Neural crest cell (in vitro differentiated cells): ENCODE data around the gene SIRPG. TPM values are rescaled to one million over a fixed set of nuclear protein-coding genes. Genes with fewer than 3 reads are reported as not detected.

Experiments used
- DNase-seq: peaks from one replicate; pipeline ENCODE4 v3.0.0; 2021; ENCODE audit warnings: low read depth, mixed read lengths, low spot score
- H3K27ac Mint-ChIP-seq: one replicate; pipeline ENCODE4 v1.8.0; 2021; ENCODE audit warnings: mild to moderate bottlenecking, mixed read lengths; ENCODE audit not compliant: unreplicated experiment
- H3K27me3 Mint-ChIP-seq: 2 replicates; pipeline ENCODE4 v1.8.0; 2021; ENCODE audit warnings: low read depth, mild to moderate bottlenecking, mixed read lengths
- H3K36me3 Mint-ChIP-seq: 2 replicates; pipeline ENCODE4 v1.8.0; 2021; ENCODE audit warnings: low read depth, mild to moderate bottlenecking, mixed read lengths
- H3K4me1 Mint-ChIP-seq: 2 replicates; pipeline ENCODE4 v1.8.0; 2021; ENCODE audit warnings: mixed read lengths
- H3K4me3 Mint-ChIP-seq: one replicate; pipeline ENCODE4 v1.8.0; 2021; ENCODE audit warnings: mild to moderate bottlenecking, mixed read lengths
- H3K9me3 Mint-ChIP-seq: 2 replicates; pipeline ENCODE4 v1.8.0; 2021; ENCODE audit warnings: mixed read lengths
- total RNA-seq: library from RNA; stranded (reverse); gene quantifications from 2 replicates; pipeline ENCODE4 v1.2.1, GENCODE V29; 2021
- TF ChIP-seq, protein P1 (sequence below): fragments of 200-600 bp; sonication (generic); conservative IDR thresholded peaks from 2 replicates; pipeline ENCODE4 v1.5.0; 2021; ENCODE audit warnings: antibody characterized with exemption, mild to moderate bottlenecking

Gene SIRPG
- total RNA-seq, 1 donor from 2014 or later = not detected

DNA sequence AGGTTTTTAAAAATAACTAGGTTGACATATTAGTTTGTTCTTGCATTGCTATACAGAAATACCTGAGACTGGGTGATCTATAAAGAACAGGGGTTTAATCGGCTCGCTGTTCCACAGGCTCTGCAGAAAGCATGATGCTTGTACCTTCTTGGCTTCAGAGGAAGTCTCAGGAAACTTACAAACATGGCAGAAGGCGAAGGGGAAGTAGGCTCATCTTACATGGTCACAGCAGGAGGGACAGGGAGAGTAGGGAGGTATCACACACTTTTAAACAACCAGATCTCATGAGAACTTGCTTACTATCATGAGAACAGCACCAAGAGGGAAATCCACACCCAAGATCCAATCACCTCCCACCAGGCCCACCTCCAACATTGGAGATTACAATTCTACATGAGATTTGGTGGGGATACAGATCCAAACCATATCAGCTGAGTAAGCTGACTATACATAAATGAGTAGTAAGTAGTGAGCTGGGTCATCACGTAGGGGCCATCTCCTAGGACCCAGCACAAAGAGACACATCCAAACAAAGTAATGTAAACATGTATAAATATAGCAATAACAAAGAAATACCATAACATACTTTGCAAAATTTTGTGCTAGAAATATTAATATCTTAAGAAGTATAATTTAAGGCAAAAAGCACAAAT lies 31.4 kb upstream of the SIRPG start:
- H3K4me3 Mint-ChIP-seq = no peak overlapping the region
- H3K27ac Mint-ChIP-seq = no peak overlapping the region
- no peak for DNase-seq
- TF ChIP-seq, protein P1, sequence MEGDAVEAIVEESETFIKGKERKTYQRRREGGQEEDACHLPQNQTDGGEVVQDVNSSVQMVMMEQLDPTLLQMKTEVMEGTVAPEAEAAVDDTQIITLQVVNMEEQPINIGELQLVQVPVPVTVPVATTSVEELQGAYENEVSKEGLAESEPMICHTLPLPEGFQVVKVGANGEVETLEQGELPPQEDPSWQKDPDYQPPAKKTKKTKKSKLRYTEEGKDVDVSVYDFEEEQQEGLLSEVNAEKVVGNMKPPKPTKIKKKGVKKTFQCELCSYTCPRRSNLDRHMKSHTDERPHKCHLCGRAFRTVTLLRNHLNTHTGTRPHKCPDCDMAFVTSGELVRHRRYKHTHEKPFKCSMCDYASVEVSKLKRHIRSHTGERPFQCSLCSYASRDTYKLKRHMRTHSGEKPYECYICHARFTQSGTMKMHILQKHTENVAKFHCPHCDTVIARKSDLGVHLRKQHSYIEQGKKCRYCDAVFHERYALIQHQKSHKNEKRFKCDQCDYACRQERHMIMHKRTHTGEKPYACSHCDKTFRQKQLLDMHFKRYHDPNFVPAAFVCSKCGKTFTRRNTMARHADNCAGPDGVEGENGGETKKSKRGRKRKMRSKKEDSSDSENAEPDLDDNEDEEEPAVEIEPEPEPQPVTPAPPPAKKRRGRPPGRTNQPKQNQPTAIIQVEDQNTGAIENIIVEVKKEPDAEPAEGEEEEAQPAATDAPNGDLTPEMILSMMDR = no peak
- no peaks in the 10 kb centered on the region for H3K9me3 Mint-ChIP-seq
- no peaks in the 10 kb centered on the region for H3K36me3 Mint-ChIP-seq
- no peaks in the 10 kb centered on the region for H3K4me1 Mint-ChIP-seq
- peaks cover 75% of the 10 kb centered on the region for H3K27me3 Mint-ChIP-seq

DNA sequence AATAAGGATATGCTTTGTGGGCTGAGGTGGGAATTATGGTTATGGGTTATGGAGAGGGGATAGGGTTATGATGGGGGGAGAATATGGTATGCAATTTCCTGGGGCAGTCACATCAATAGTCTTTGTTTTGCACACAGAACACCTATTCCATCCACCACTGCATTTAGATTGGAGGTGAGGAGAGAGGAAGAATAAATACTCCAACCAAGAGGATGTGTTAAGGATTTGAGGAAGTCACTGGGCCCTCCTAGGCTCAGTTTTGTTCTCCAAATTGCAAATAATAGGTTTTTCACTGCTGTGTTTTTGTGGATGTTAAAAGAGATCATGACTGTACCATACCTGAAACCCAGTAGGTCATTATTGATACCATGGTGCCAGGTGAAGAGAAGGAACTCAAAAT lies 29.5 kb upstream of the SIRPG start:
- TF ChIP-seq, protein P1 = no peak
- Mint-ChIP-seq H3K36me3 (no peaks in the 10 kb centered on the region), H3K4me3 (no peak overlapping the region), H3K27ac (no peak overlapping the region), H3K9me3 (peaks cover 3% of the 10 kb centered on the region), H3K27me3 (peaks cover 75% of the 10 kb centered on the region), H3K4me1 (no peaks in the 10 kb centered on the region)
- no peak for DNase-seq

DNA sequence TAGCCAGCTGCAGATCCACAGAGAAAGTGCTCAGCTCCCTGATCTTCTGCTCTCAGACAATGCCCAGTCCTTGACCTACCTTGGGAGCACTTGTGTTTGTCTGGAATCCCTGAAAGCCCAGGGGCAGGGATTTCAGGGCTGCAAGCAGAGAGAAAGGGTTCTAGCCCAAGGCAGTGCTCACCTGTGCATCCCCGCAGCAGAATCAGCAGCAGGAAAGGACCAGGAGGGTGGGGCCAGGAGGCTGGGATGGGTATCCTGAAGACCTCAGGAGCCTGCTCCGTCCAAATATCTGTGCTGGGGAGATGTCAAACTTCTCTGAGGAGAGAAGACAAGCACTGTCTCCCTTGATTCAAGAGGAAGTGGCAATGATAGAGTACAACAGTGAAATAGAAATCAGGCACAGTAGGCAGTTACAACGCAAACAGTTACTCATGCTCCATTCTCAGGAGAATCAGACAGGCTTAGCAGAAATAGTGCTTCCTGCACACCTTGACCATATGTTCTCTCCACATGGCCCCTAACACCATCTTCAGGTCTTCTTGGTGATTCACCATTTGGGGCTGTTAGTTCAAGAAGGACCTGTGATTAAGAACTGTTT lies 28.7 kb upstream of the SIRPG start:
- Mint-ChIP-seq H3K27ac (no peak overlapping the region), H3K4me1 (no peaks in the 10 kb centered on the region), H3K27me3 (peaks cover 67% of the 10 kb centered on the region), H3K9me3 (peaks cover 6% of the 10 kb centered on the region), H3K4me3 (no peak overlapping the region), H3K36me3 (no peaks in the 10 kb centered on the region)
- DNase-seq = no peak
- TF ChIP-seq, protein P1 = no peak

DNA sequence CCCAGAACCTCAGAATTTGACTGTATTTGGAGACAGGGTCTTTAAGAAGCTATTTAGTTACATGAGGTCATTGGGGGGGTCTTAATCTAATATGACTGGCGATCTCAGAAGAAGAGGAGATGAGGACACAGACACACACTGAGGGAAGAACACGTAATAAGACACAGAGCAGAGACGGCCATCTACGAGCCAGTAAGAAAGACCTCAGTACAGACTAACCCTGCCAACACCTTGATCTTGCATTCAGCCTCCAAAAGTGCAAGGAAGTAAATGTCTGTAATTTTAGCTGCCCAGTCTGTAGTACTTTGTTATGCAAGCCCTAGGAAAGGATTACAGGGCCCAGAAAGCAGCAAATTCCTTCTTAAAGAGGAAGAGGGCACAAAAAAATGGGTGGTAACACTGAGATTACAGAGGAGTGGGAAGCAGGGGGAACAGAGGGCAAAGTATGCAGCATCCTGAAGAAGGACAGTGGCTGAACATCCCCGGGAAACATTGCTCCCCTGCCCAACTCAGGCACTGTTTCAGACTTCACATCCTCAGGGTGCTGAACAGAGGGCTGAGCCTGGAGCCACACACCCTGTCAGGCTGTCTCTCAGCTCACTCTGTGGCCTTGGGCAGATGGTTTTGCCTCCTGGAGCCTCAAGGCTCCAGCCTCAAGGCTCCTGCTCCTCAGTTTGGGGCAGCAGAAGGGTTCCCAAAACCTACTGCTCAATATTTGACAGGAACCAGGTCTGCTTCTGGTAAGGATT lies 27.9 kb upstream of the SIRPG start:
- peaks cover 6% of the 10 kb centered on the region for H3K9me3 Mint-ChIP-seq
- H3K27me3 Mint-ChIP-seq = peaks cover 64% of the 10 kb centered on the region
- H3K27ac Mint-ChIP-seq = no peak overlapping the region
- no peaks in the 10 kb centered on the region for H3K4me1 Mint-ChIP-seq
- no peak for DNase-seq
- H3K4me3 Mint-ChIP-seq = no peak overlapping the region
- TF ChIP-seq, protein P1 = no peak
- no peaks in the 10 kb centered on the region for H3K36me3 Mint-ChIP-seq

DNA sequence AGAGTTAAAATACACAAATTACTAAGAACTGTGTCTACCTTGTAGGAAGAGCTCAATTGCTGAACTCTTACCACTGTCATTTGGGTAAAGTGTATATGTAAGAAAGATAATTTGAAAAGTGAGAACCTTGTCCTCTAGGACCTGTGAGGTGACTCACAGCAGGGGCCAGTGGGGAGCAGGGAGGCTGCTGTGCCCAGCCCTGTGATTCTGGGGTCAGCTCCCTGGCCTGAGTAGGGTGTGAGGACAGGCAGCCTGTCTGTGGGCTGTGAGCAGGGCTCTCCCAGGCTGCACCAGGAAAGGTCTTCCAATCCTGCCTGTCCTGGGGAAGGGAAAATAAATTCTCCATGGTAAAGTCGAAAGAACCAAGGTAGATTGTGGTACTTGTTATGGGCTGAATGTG lies 27.3 kb upstream of the SIRPG start:
- H3K27me3 Mint-ChIP-seq = peaks cover 63% of the 10 kb centered on the region

More for the DNA sequence above, 27.3 kb upstream of the SIRPG start:
- H3K4me3 Mint-ChIP-seq = no peak overlapping the region
- no peak for DNase-seq
- peaks cover 6% of the 10 kb centered on the region for H3K9me3 Mint-ChIP-seq
- H3K4me1 Mint-ChIP-seq = no peaks in the 10 kb centered on the region
- H3K36me3 Mint-ChIP-seq = no peaks in the 10 kb centered on the region
- TF ChIP-seq, protein P1 = no peak
- H3K27ac Mint-ChIP-seq = no peak overlapping the region
